HEK293 (cell line): ENCODE data around the gene TMC2.

Source experiments
- CTCF ChIA-PET: fragments of 350-600 bp; formaldehyde crosslinking; extraction: SDS; loops from one replicate; lab custom pipeline; 2021; ENCODE audit warnings: antibody characterized with exemption; lab: Yijun Ruan, JAX
- POLR2A ChIA-PET: fragments of 300-600 bp; formaldehyde crosslinking; extraction: SDS; loops from one replicate; lab custom pipeline; 2020; ENCODE audit warnings: antibody characterized with exemption, inconsistent platforms; lab: Yijun Ruan, JAX
- H3K27ac ChIP-seq: fragments of 200-500 bp; sonication (Bioruptor generic); 2 replicates; pipeline ENCODE4 v1.5.1; 2014; ENCODE audit warnings: low read depth, low read length, control low read depth, inconsistent platforms; ENCODE audit errors: extremely low read depth
- H3K36me3 ChIP-seq, 2 experiments: fragments of 200-500 bp in 1 of 2; sonication (Bioruptor generic) in 1 of 2; 1 replicate in 1 of 2; 2 replicates in 1 of 2; pipeline ENCODE4 v1.5.1; 2014 to 2017; ENCODE audit warnings: inconsistent platforms in 2 of 2, low read length in 2 of 2; ENCODE audit not compliant: control insufficient read depth in 2 of 2, insufficient read depth in 1 of 2
- H3K4me1 ChIP-seq: fragments of 200-500 bp; sonication (Bioruptor generic); 2 replicates; pipeline ENCODE4 v1.5.1; 2014; ENCODE audit warnings: mild to moderate bottlenecking, low read length, inconsistent platforms; ENCODE audit not compliant: control insufficient read depth, insufficient read depth
- H3K4me3 ChIP-seq: 2 replicates; pipeline ENCODE4 v1.5.1; 2011; ENCODE audit warnings: low read depth, mild to moderate bottlenecking, control low read depth, low read length, moderate library complexity
- H3K9me3 ChIP-seq: fragments of 200-500 bp; sonication (Bioruptor generic); 2 replicates; pipeline ENCODE4 v1.5.1; 2014; ENCODE audit warnings: low read depth, low read length, inconsistent platforms; ENCODE audit not compliant: control insufficient read depth, insufficient read depth
- ATF2 ChIP-seq: fragments of 450-650 bp; formaldehyde crosslinking; IDR thresholded peaks from 2 replicates; pipeline ENCODE4 v1.5.1; 2016; ENCODE audit warnings: missing biosample characterization, missing genetic modification characterization, low read depth
- GLI2 ChIP-seq: fragments of 450-650 bp; formaldehyde crosslinking; IDR thresholded peaks from 2 replicates; pipeline ENCODE4; 2017; ENCODE audit warnings: missing biosample characterization, missing genetic modification characterization, low read depth, borderline replicate concordance
- PRDM10 ChIP-seq: fragments of 450-650 bp; formaldehyde crosslinking; IDR thresholded peaks from 2 replicates; pipeline ENCODE4 v1.5.1; 2016; ENCODE audit warnings: missing biosample characterization, missing genetic modification characterization
- ZEB2 ChIP-seq: fragments of 450-650 bp; formaldehyde crosslinking; IDR thresholded peaks from 2 replicates; pipeline ENCODE4 v1.5.1; 2016; ENCODE audit warnings: missing biosample characterization, missing genetic modification characterization
- ZNF121 ChIP-seq: fragments of 450-650 bp; formaldehyde crosslinking; IDR thresholded peaks from 2 replicates; pipeline ENCODE4 v1.5.1; 2016; ENCODE audit warnings: missing biosample characterization, missing genetic modification characterization
- ZNF132 ChIP-seq: fragments of 450-650 bp; formaldehyde crosslinking; IDR thresholded peaks from 2 replicates; pipeline ENCODE4 v1.5.1; 2017; ENCODE audit warnings: missing biosample characterization, missing genetic modification characterization, borderline replicate concordance
- ZNF16 ChIP-seq: fragments of 450-650 bp; formaldehyde crosslinking; IDR thresholded peaks from 2 replicates; pipeline ENCODE4 v1.5.1; 2016; ENCODE audit warnings: low read depth, missing biosample characterization, missing genetic modification characterization
- ZNF202 ChIP-seq: fragments of 450-650 bp; formaldehyde crosslinking; IDR thresholded peaks from 2 replicates; pipeline ENCODE4 v1.5.1; 2016; ENCODE audit warnings: missing biosample characterization, missing genetic modification characterization, borderline replicate concordance
- ZNF311 ChIP-seq: fragments of 450-650 bp; formaldehyde crosslinking; IDR thresholded peaks from 2 replicates; pipeline ENCODE4 v1.5.1; 2017; ENCODE audit warnings: missing biosample characterization, missing genetic modification characterization, borderline replicate concordance
- ZNF366 ChIP-seq: fragments of 450-650 bp; formaldehyde crosslinking; conservative IDR thresholded peaks from 2 replicates; pipeline ENCODE4 v1.5.1; 2016; ENCODE audit warnings: missing biosample characterization, missing genetic modification characterization
- ZNF423 ChIP-seq: fragments of 450-650 bp; formaldehyde crosslinking; IDR thresholded peaks from 2 replicates; pipeline ENCODE4 v1.5.1; 2016; ENCODE audit warnings: missing biosample characterization, missing genetic modification characterization
- ZNF473 ChIP-seq: fragments of 450-650 bp; formaldehyde crosslinking; IDR thresholded peaks from 2 replicates; pipeline ENCODE4 v1.5.1; 2017; ENCODE audit warnings: missing biosample characterization, missing genetic modification characterization
- ZNF510 ChIP-seq: fragments of 450-650 bp; formaldehyde crosslinking; IDR thresholded peaks from 2 replicates; pipeline ENCODE4 v1.5.1; 2018; ENCODE audit warnings: mild to moderate bottlenecking, missing genetic modification characterization, missing biosample characterization; ENCODE audit not compliant: insufficient replicate concordance
- ZNF513 ChIP-seq: fragments of 450-650 bp; IDR thresholded peaks from 2 replicates; pipeline ENCODE4 v1.5.1; 2018; ENCODE audit warnings: missing biosample characterization, missing genetic modification characterization
- ZNF571 ChIP-seq: fragments of 450-650 bp; formaldehyde crosslinking; IDR thresholded peaks from 2 replicates; pipeline ENCODE4 v1.5.0; 2017; ENCODE audit warnings: missing biosample characterization, missing genetic modification characterization
- ZNF580 ChIP-seq: fragments of 450-650 bp; formaldehyde crosslinking; IDR thresholded peaks from 2 replicates; pipeline ENCODE4 v1.5.1; 2016; ENCODE audit warnings: missing biosample characterization, missing genetic modification characterization
- ZNF621 ChIP-seq: fragments of 450-650 bp; formaldehyde crosslinking; IDR thresholded peaks from 2 replicates; pipeline ENCODE4 v1.5.1; 2017; ENCODE audit warnings: missing biosample characterization, missing genetic modification characterization
- ZNF791 ChIP-seq: fragments of 450-650 bp; formaldehyde crosslinking; IDR thresholded peaks from 2 replicates; pipeline ENCODE4 v1.5.1; 2016; ENCODE audit warnings: missing biosample characterization, missing genetic modification characterization
- ZNF837 ChIP-seq: fragments of 450-650 bp; formaldehyde crosslinking; IDR thresholded peaks from 2 replicates; pipeline ENCODE4 v1.5.1; 2016; ENCODE audit warnings: missing biosample characterization, missing genetic modification characterization
- ZNF843 ChIP-seq: fragments of 450-650 bp; formaldehyde crosslinking; IDR thresholded peaks from 2 replicates; pipeline ENCODE4 v1.5.1; 2016; ENCODE audit warnings: missing biosample characterization, missing genetic modification characterization

The TMC2 gene

GRCh38 chr20:2544211-2544610, 7.8 kb downstream of the TMC2 start (continued):
- no peak for TF ChIP-seq PRDM10
- no peak for TF ChIP-seq ZNF202 (tag by site-specific recombination)
- TF ChIP-seq, all 188 proteins: peak for 0

- Histone ChIP-seq H3K4me3 (no peak overlapping the region), H3K4me1 (no peaks in the 10 kb centered on the region), H3K9me3 (no peaks in the 10 kb centered on the region), H3K36me3 (no peaks in the 10 kb centered on the region; a peak in 1 of 3 replicates), H3K27ac (no peak overlapping the region)
- ChIA-PET CTCF (interaction anchor here (1.0 to 1.5 kb wide), 2 partner anchors 17 to 24 kb away, joined by 3 to 7 read pairs; no protein-coding TSS in a partner anchor), POLR2A (no interaction called here)
- no peak for TF ChIP-seq ZNF121
- no peak for TF ChIP-seq ZNF843 (tag by site-specific recombination)
- TF ChIP-seq ZNF513 (tag by site-specific recombination): peak; percentile 98
- no peak for TF ChIP-seq ZNF791 (tag by site-specific recombination)
- no peak for TF ChIP-seq ZNF571
- TF ChIP-seq ZNF580 (tag by site-specific recombination): no peak
- peak; percentile 81 for TF ChIP-seq ZNF366
- no peak for TF ChIP-seq ZNF621
- no peak for TF ChIP-seq ZNF311 (tag by site-specific recombination)
- no peak for TF ChIP-seq ZNF837 (tag by site-specific recombination)
- TF ChIP-seq GLI2 (tag by site-specific recombination): no peak
- no peak for TF ChIP-seq ZNF132 (tag by site-specific recombination)
- TF ChIP-seq ZNF16 (tag by site-specific recombination): no peak
- TF ChIP-seq ZNF510: no peak
- no peak for TF ChIP-seq ZNF423 (tag by site-specific recombination)
- no peak for TF ChIP-seq ZNF473 (tag by site-specific recombination)
Measured at GRCh38 chr20:2545594-2545993, 9.2 kb downstream of the TMC2 start.

GRCh38 chr20:2557873-2558580, 21.7 kb downstream of the TMC2 start:
- POLR2A ChIA-PET: no interaction called here

More at GRCh38 chr20:2557873-2558580, 21.7 kb downstream of the TMC2 start:
- Histone ChIP-seq H3K4me1 (no peaks in the 10 kb centered on the region), H3K4me3 (no peak overlapping the region), H3K27ac (no peak overlapping the region), H3K9me3 (no peaks in the 10 kb centered on the region), H3K36me3 (no peaks in the 10 kb centered on the region)
- peak; percentile 75 for TF ChIP-seq ATF2 (tag by site-specific recombination)
- no peak for TF ChIP-seq ZEB2 (tag by site-specific recombination)
- CTCF ChIA-PET: interaction anchor here (2.5 kb wide), 1 partner anchor 36 kb away, joined by 9 read pairs; no protein-coding TSS in a partner anchor
